NAMALWA (cell line): Measurements from ENCODE around the gene YARS1.

Experiments
- DNase-seq: peaks from one replicate; pipeline ENCODE4 v3.0.0-alpha.2; 2015; ENCODE audit warnings: low spot score

YARS1 gene

GRCh38 chr1:32817159-32817814 lies at the start of gene YARS1, which contains the start of gene S100PBP:
Gene YARS1, minus strand, starts transcription at chr1:32817358. Its CDS starts 114 bp downstream, at chr1:32817244.
Gene S100PBP, plus strand, starts transcription at chr1:32817653. Its CDS starts 8,447 bp downstream, at chr1:32826100.
- DNase-seq = peak; percentile 99

- no peak for DNase-seq
Observed at GRCh38 chr1:32865639-32866405, 48.7 kb upstream of the YARS1 start.

GRCh38 chr1:32864375-32865019 lies 47.3 kb upstream of the YARS1 start:
- no peak for DNase-seq

- no peak for DNase-seq
Observed at GRCh38 chr1:32863881-32864245, 46.7 kb upstream of the YARS1 start.

- DNase-seq = no peak
Observed at GRCh38 chr1:32863218-32863880, 46.2 kb upstream of the YARS1 start.

- no peak for DNase-seq
Observed at GRCh38 chr1:32861904-32862695, 44.9 kb upstream of the YARS1 start.

GRCh38 chr1:32860566-32860965 lies 43.4 kb upstream of the YARS1 start:
- no peak for DNase-seq

GRCh38 chr1:32859915-32860314 lies 42.8 kb upstream of the YARS1 start:
- DNase-seq = no peak

GRCh38 chr1:32858791-32859190 lies 41.6 kb upstream of the YARS1 start:
- DNase-seq = no peak

GRCh38 chr1:32858136-32858535 lies 41.0 kb upstream of the YARS1 start:
- DNase-seq = no peak

GRCh38 chr1:32855861-32856617 lies 38.9 kb upstream of the YARS1 start:
- no peak for DNase-seq

GRCh38 chr1:32848354-32849063 lies 31.4 kb upstream of the YARS1 start:
- no peak for DNase-seq

- DNase-seq = no peak
Observed at GRCh38 chr1:32831878-32832277, 14.7 kb upstream of the YARS1 start.

- DNase-seq = no peak
Observed at GRCh38 chr1:32830092-32830852, 13.1 kb upstream of the YARS1 start.

- DNase-seq = peak; percentile 49
Observed at GRCh38 chr1:32828341-32828740, 11.2 kb upstream of the YARS1 start.

- no peak for DNase-seq
Observed at GRCh38 chr1:32825181-32825580, 8.0 kb upstream of the YARS1 start.

GRCh38 chr1:32818804-32819541 lies 1.8 kb upstream of the YARS1 start:
- peak; percentile 63 for DNase-seq
